GM19099 (cell line): ENCODE measurements around the gene YBX2.

ENCODE experiments used
- POLR2A ChIP-seq: IDR thresholded peaks from 3 replicates; pipeline ENCODE4 v1.6.1; 2011; ENCODE audit warnings: low read depth; ENCODE audit not compliant: insufficient read length; ENCODE audit errors: extremely low read depth

YBX2 gene

DNA sequence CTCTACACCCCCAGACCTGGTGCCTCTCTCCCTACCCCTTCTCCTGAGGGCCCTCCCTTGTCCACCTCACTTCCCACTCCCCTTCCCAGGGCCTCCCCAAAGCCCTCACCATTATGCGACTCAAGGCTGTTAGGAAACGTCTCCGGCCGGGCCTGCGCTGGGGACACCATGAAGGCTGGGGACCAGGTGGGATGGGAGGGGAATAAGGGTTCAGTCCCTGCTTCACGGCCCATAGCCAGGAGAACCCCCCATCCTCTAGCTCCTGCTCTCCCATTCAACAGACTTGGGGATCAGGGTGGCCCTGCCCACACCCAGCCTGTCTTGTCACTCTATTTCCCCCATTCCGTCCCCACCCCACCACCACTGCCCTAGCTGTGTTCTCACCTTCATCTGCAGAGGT lies 32.6 kb upstream of the YBX2 start:
- TF ChIP-seq POLR2A = no peak

DNA sequence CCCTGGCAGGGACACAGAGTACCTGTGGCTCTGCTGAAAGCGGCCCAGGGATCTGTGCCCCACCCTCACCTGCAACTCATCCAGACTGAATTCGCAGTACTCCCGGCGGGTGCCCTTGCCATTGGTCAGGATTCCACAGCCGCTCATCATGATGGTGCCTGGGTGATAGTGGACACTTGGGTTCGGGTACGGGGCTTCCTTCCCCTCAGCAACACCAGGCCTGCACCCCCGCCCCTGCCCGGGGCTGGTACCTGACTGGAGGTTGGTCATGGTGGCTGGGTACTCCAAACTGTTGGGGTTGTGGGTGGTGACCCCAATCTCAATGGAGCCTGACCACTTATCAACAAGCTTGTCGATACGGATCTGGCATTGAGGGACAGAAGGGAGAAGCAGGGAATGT lies 31.7 kb upstream of the YBX2 start:
- no peak for TF ChIP-seq POLR2A

DNA sequence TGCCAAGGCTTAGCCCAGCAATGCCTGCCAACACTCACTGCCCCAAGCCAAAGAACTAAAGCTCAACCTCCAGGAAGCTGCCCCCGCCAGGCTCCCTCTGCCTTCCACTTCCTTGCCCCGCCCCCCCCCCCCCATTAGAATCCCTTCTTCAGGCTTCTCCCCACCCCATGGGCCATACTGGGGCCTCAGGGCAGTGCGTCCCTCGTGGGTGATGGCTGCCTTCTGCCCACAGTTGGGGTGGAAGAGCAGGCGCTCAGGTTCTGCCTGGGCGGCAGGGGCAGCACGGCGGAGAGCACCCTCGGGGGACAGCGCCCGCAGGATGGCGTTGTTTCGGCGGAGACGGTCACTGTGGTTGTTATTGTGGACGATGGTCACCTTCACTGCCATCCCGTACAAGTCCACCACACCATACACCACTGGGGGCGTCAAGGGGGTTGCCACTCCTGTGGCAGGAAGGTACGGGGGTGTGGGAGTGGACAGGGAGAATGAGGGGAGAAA lies 30.6 kb upstream of the YBX2 start:
- TF ChIP-seq POLR2A = no peak

DNA sequence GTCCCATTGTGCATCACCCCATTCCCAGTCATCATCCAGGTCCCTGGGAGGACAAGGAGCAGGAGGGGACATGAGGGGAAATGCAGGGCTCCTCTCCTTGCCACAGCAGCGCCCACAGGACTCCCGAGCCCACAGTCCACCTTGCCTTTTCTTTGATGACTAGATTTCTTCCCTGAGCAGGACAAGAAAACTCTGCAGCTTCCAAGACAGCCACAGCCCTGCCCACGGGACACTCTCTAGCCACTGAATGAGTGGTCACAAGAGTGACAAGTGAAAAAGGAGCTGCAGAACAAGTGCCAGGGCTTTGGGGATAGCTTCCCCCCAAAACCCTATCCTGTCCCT lies 30.0 kb upstream of the YBX2 start:
- no peak for TF ChIP-seq POLR2A

DNA sequence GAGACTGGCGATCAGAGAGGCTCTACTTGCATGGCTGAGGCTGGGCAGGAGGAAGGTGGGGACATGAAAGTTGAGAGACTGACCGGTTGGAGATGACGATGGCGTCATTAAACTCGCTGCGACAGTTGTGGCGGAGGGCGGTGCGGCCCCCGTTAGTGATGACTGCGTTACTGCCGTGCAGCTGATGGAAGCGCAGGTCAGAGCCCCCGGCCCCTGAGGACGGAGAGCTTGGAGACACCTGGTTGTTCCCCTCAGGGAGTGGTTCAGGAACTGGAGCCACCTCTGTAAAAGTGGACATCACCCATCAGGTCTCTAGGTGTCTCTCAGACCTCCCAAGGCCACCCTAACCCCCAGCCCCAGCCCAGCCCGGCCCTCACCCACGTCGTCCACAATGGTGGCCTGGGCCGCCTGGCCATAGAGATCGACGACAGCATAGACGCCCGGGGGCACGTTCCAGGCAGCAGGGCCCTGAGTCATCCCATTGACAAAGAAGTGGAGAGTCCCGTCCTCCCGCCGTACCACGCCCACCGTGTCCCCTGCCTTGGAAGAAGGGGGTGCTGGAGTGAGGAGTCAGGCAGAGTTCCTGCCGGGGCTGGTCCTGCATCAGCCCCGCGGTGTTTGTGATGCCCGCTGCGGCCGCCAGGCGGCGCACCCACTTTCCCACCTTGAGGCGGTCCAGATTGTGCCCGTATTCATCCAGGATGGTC lies 29.4 kb upstream of the YBX2 start:
- TF ChIP-seq POLR2A = no peak

DNA sequence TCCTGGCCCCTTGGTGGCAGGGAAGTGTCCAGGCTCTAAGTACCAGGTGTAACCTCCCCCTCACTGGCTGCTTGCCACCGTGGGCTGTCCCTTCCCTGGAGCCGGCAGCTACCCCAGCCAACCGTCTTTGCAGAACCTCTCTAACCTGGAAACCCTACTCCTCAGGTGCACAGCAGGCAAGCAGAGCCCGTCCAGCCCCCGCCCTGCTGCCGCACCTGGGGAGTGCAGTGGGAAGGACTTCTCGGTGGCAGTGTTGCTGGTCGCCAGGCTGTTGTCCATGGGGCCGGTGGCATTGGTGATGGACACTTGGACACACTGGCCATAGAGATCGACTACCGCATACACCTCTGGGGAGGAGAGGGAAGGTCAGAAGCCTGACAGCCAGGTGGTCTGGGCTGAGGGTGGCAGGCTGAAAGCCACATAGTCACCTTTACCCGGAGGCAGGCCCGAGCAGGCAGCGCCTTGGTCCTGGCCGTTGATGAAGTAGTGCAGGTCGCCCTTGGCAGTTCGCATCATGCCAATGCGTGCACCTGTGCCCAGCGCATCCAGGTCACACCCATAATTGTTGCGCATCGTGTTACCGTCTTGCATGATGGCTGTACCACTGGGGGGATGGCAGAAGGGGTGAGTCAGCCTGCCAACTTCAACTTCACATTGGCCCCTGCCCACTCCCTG lies 28.2 kb upstream of the YBX2 start:
- TF ChIP-seq POLR2A = no peak

DNA sequence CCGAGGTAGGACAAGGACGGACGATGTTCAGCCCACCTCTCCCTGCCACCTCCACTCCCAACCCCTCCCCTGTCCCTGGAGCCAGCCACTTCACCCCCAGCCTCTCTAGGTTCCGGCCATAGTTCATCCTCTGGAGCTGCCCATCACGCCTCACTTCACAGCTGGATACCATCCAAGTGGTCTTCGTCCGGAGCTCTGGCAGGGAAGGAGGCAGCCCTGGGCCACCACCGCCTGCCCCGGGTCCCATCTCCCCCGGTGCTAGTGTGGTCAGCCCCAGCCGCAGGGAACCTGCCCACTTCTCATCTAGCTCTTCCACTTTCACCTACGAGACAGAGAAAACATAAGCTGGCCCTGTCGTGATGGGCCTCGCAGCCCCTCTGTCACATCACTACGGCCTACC lies 27.0 kb upstream of the YBX2 start:
- TF ChIP-seq POLR2A = no peak

DNA sequence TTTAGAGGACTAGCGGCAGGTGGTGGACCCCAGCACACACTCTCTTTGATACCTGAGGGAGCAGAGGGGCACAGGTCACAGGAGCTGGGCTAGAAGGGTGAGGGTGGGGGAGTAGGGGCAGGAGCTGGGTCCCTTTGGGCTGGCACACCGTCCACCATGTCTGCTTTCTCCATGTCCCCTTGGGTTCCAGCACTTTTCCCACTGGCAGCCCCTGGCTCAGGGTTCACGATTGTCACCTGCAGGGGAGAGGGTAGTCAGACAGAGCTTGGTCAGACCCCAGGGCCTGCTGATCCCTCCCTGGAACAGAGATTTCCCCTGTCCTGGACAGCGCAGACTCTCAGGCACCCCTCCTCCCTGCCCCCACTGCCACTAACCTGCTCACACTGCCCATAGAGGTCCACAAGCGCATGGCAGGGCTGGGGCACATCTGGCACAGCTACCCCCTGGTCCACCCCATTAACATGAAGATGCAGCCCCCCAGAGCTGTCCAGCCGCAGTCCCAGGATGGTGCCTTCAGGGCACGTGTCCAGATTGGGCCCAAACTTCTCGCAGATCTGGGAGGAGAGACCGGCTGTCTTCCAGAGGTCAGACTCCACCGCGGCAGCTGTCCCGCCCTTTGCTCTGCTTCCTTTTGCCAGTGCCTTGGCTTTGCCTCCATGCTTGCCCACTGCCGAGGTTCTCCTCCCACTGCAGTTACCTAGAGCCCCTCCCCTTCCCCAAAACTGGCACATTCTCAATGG lies 23.9 kb upstream of the YBX2 start:
- no peak for TF ChIP-seq POLR2A

DNA sequence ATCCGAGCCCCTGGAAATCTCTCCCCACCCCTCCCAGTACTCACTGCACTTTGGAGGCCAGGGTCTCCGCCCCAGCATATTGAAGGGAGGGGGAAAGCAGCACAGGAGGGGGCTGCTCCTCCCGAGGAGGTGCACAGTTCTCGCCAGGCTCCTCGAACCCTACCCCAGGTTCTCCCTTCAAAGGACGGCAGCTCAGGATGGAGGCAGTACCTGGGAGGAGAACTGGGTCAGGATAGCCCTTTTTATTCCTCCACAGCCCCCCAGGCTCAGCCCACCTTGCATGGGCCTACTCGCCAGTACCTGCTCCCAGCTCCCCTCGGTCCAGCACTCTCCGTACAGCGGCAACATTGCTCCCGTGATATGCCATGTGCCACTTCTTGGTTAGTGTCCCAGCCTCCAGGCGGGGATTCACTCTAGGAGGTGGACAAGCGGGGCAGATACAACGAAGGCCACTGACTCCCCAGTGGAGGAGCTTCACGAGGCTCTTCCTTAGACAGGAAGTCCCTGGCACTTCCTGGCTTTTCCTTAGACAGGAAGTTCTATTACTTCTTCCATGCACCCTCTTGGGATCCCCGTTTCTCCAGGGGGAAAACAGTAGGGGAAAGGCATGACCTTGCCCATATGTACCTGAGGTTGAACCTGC lies 22.8 kb upstream of the YBX2 start:
- no peak for TF ChIP-seq POLR2A

DNA sequence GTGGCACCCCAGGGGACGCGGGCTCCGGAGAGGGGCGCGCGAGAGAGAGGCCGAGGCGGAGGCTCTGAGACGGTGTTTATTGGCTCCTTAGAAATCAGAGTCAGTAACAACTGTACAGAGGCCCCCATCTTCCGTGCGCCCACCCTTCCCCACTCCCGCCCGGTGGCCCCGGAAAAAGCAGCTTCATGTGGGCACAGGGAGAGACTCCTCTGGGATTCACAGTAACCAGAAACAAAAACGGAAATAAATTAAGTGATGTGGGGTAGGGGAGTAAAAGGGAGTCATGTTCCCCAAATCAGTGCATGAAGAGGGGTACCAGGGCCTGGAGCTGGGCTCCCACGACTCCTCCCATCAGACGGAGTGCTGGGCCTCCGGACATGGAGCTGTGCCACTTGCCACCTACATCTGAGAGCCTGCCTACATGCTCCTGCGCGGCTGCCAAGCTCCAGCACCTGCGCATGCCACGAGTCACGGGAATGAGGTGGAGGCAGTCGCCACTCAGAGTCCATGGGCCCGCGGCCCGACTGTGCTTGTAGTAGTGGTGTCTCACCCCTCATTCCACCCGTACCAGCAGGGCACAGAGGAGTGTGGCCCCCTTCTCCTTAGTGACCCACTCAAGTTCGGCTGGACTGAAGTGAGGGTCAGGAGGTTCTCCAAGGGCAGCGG lies 21.3 kb upstream of the YBX2 start:
- TF ChIP-seq POLR2A = no peak

DNA sequence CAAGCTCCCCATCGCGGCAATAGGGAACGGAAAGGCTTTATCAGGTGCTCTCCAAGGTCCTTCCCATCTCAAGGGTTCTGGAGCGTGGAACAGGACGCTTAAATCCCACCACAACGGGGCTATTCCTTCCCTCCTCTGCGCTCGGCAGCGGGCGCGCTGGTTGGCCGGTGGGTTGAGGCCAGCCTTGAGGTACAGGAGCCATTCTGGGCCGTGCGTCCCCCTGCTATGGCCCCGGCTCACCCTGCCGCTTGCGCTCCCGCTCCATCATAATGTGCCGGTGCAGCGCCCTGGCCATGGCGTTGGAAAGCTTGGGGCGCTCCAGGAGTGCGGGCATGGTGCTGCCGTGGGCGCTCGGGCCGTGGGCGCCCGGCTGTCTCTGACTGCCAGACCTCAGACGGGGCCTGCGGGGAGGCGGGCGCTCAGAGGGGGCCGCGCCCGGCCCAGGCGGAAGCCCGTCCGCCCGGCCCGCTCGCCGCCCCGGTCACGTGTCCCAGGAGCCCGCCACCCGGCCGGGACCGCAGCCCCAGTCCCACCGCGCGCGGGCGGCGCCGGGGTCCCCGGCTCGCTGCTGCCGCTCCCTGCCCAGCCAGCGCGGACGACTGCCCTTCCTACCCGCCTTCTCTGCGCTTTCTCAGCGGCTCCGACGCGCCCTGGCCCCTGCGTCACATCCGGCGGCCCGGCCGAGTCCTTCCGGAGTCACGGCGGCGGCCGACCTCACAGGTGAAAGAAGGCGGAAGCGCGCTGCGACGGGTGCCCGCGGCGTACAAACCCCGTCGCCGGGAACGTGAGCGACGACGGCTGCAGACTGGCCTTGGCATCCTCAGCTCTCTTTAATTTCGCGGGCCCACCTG lies 20.5 kb upstream of the YBX2 start, which contains the start of gene GPS2:
Gene GPS2 (minus strand): TSS at position 642 of the 851 bp plus-strand sequence. CDS start 308 bp downstream, at position 334.
- TF ChIP-seq POLR2A = peak; percentile 88

DNA sequence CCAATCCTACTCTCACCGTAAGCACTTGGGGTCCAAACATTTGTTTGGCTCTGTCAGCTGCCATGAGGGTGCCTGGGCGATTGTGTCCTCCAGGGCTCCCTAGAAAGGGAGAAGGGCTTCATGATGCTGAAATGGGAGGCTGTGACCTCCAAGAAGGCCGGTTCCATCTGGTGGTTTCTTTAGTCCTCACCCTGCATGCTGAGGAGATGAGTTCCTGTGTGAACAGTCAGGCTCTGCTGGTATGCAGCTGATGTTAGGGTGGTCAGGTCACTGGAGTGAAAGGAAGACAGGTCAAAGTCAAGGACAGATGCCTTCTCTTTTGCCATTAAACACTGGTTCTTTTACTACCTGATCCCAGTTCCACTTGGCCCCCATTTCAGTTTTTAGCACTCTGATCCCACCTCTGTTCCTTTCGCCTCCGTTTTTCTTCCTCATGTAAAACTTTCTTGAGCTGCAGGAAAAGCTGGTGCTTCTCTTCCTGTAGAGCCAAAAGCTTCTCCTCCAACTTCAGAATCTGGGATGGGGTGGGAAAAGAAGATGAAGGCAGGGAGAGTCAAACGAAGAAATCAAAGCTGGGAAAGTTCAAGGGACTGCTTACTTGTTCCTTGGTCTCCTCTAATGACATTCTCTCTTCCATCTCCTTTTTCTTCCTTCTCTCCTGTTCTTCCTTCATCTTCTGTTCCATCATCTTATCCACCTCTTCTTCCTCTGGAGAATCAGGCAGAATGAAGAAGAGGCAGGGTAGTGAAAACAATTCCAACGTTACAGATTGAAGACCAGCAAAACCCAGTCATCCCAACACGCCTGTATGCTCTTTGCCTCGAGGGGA lies 19.7 kb upstream of the YBX2 start:
- TF ChIP-seq POLR2A = no peak
